GM18870 (cell line): ENCODE results near the gene DHRS7.
"Not testable (repeated sequence)": the region's sequence is repeated elsewhere in the genome, so short reads cannot be mapped to it uniquely, and the experiment has no call there.

Experiments
- ATAC-seq: cut with Tn5 transposase; IDR thresholded peaks from one replicate; pipeline ENCODE4 v1.9.1; 2021; ENCODE audit warnings: moderate library complexity; ENCODE audit not compliant: unreplicated experiment

DHRS7 gene

DNA sequence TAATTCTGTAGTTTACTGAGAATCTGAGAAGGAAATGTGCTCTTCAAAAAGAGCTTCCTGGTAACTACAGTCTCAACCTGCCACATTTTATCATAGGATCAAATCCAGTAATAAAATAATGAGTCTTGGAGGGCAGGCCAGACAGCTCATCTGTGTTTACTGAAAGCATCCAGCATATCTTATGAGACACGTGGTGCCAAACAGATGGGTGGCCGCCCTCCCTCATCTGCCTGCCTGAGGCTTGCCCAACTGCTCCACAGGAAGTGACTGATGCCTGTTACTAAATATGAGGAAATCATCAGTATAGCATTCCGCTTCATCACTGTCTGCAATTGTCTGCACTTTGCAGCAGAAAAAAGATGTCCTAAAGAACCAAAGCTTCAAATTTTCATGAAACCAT is 13.5 kb downstream of the DHRS7 start:
- peak; percentile 79 for ATAC-seq

GRCh38 chr14:60134702-60135101 is 30.5 kb downstream of the DHRS7 start:
- ATAC-seq: no peak

GRCh38 chr14:60133487-60133886 is 31.7 kb downstream of the DHRS7 start:
- ATAC-seq: no peak

GRCh38 chr14:60125918-60126317 is 39.3 kb downstream of the DHRS7 start:
- ATAC-seq: no peak

GRCh38 chr14:60116181-60116580 is 49.0 kb downstream of the DHRS7 start:
- no peak for ATAC-seq

DNA sequence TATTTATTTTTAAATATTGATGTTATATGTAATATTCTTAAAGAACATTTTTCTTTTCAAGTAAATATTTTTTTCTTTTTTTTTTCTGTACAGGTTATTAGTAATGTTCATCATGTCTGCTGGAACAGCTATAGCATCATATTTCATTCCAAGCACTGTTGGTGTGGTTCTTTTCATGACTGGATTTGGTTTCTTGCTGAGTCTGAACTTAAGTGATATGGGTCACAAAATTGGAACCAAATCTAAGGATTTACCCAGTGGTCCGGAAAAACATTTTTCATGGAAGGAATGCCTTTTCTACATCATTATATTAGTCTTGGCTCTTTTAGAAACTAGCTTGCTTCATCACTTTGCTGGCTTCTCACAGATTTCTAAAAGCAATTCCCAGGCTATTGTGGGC is 50.3 kb downstream of the DHRS7 start:
- no peak for ATAC-seq

DNA sequence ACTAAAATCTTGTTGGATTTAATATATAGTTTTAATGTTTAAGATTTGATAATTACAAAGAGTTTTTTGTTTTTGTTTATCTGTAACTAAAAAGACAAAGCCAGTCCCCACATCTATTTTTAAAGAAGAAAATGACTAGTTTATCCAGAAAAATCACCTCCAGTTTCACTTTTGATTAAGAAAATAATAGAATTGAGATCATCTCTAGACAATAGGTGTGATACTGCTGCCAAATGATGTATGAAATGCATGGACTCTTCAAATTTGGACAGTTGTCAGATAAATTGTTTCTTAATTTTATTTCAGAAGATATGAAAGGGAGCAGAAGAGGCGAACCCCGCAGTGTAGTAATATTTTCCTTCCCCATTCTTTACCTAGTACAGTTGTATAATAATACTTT is 53.5 kb downstream of the DHRS7 start:
- ATAC-seq: no peak

DNA sequence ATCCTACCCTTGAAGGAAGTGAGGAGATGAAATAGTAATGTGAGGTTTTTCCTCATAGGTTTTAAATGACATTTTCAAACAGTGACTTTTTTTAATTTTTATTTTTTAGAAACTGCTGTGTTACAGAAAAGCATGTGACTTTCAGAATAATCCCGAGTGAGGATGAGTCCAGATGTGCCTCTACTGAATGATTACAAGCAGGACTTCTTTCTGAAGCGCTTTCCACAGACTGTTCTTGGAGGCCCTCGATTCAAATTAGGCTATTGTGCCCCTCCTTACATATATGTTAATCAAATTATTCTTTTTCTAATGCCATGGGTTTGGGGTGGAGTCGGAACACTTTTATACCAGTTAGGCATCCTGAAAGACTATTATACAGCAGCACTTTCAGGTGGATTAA is 57.7 kb downstream of the DHRS7 start:
- ATAC-seq: no peak

DNA sequence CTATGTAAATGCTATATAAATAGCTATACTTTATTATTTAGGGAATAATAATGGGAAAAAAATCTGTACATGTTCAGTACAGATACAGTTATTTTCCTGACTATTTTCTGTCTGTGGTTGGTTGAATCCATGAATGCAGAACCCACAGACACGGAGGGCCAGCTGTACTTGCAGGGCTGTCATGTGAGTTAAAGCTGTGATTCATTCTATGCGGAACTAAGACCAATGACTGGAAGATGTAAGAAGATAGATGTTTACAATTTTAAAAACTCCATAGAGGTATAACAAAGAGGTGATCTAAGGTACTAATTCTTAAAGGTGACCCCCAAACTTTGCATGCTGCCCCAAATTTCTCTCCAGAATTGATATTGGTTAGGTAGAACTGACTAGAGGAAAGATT is 58.9 kb downstream of the DHRS7 start:
- no peak for ATAC-seq

GRCh38 chr14:60102389-60102788 is 62.8 kb downstream of the DHRS7 start:
- ATAC-seq: no peak

DNA sequence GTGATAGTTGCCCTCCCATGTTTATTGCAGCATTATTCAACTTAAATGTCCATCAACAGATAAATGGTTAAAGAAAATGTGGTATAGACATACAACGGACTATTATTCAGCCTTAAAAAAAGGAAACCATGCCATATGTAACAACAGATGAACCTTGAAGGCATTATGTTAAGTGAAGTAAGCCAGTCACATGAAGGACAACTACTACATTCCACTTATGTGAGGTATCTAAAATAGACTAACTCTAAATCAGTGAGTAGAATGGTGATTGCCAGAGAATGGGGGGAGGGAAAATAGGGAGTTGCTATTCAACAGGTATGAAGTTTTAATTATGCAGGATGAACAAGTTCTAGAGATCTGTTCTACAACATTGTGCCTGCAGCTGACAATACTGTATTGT is 63.4 kb downstream of the DHRS7 start:
- no peak for ATAC-seq

GRCh38 chr14:60099855-60100254 is 65.3 kb downstream of the DHRS7 start:
- ATAC-seq: not testable (repeated sequence)

DNA sequence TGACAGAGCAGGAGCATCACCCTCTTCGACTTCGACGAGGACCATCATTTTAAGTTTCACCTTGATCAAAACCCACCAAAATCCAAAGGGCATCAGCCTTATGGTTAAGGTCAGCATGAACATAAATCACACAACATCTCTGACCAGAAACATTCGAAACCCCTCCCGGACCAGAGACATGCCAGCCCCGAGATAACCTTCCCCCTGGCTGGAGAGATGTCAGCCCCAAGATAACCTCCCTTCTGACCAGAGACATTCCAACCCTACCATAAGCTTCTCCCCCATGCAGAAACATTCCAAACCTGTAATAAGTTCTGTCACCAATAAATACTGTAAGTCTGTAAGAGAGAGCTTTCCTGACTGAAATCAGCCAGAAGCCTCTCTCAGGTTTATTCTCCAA is 67.2 kb downstream of the DHRS7 start:
- ATAC-seq: no peak

DNA sequence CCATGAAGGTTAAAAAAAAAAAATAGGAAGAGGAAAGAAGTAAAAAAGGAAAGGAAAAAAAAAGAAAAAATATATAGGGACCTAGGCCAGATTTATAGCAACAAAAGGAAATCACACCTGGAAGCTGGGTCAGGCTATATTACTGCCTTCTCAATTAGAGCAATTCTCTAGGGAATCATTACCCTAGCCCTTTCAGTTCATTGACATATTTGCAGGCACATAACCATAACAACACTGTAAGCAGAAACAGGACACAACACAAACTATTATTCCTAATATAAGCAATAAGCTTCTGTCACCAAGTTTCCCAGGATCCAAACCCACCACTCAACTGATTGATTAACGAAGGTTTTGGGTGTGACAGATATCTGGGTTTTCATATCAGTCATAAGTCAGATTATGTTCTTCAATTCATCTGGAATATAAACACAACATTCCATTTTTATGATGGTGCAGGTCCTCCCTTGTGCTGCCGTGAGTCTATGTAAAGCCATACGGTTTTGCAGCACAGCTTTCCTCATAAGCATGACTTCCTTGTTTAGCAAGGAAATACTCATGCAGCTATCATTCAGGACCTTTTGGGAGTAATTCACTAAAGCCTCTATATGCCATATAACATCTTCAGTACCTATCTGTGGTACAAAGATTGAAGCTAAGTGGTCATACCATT is 69.3 kb downstream of the DHRS7 start:
- no peak for ATAC-seq

- ATAC-seq: no peak
These were observed 70.0 kb downstream of the DHRS7 start for GRCh38 chr14:60095231-60095630.

DNA sequence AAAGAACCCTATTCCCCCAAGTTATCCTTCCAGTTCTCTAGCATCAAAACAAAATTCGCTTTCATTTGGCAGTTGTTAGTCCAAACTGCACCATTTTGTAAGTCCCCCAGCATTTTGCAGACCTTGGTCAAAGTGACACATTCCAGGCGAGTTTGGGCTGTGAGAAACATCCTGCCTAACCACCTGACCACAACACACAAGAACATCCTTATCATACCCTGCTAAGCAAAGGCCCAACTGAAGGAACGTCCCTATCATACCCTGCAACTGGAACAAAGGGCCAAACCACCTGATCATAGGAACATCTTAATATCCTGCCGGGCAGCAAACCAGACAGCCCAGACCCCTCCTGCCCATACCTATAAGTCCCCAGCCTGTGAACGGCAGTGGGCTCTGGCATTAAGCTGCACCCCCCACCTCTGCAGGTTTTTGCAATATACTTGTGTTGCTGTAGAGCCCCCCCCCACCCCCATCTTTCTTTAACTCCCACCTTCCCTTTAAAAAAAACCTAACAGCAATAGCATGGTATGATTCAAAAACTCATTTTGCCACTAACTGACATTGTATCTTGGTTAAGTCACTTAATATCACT is 70.8 kb downstream of the DHRS7 start:
- ATAC-seq: no peak
